IMR-90 (cell line): ENCODE data around the gene FSIP1. TPM values are rescaled to one million over a fixed set of nuclear protein-coding genes. Genes with fewer than 3 reads are reported as not detected.
A peak's percentile ranks its signal among the peaks of the same experiment; 100 is the strongest.

Source experiments
- ATAC-seq: fragments of 200-7000 bp; cut with Tn5 transposase; 2 replicates; pipeline ENCODE4 v1.9.1; 2020; ENCODE audit warnings: low read depth, mild to moderate bottlenecking, moderate library complexity
- BruUV-seq: library from RNA; stranded (reverse); fragments of 400-500 nt; replicated peaks from 2 replicates; lab custom pipeline; 2021; lab: Mats Ljungman, UMichigan
- CTCF ChIA-PET: fragments of 300-600 bp; formaldehyde crosslinking; extraction: SDS; loops from one replicate; lab custom pipeline; 2021; ENCODE audit warnings: antibody characterized with exemption; lab: Yijun Ruan, JAX
- POLR2A ChIA-PET: fragments of 300-600 bp; sonication (Branson Sonifier 250); formaldehyde crosslinking; loops from one replicate; lab custom pipeline; 2022; ENCODE audit warnings: antibody characterized with exemption; ENCODE audit not compliant: unreplicated experiment; lab: Charles Lee
- DNase-seq: peaks from one replicate; pipeline ENCODE4 v3.0.0; 2013
- H2AFZ ChIP-seq: replicated peaks from 2 replicates; pipeline ENCODE3; 2013; ENCODE audit warnings: low read length, mild to moderate bottlenecking; ENCODE audit not compliant: poor library complexity
- H2AK5ac ChIP-seq: 2 replicates; pipeline ENCODE4 v1.6.1; 2013; ENCODE audit warnings: low read depth, low read length, inconsistent platforms
- H2AK9ac ChIP-seq: replicated peaks from 2 replicates; pipeline ENCODE3; 2013; ENCODE audit warnings: mild to moderate bottlenecking, low read depth, low read length, moderate library complexity; ENCODE audit not compliant: poor library complexity
- H2BK120ac ChIP-seq: 2 replicates; pipeline ENCODE4 v1.6.1; 2013; ENCODE audit warnings: low read depth, low read length, inconsistent platforms
- H2BK15ac ChIP-seq: 3 replicates; pipeline ENCODE4 v1.6.1; 2013; ENCODE audit warnings: low read depth, low read length, inconsistent platforms
- H2BK20ac ChIP-seq: 2 replicates; pipeline ENCODE4 v1.6.1; 2013; ENCODE audit warnings: low read depth, mild to moderate bottlenecking, inconsistent platforms, low read length, moderate library complexity
- H2BK5ac ChIP-seq: 2 replicates; pipeline ENCODE4 v1.6.1; 2013; ENCODE audit warnings: mild to moderate bottlenecking, low read depth, low read length, inconsistent platforms; ENCODE audit not compliant: poor library complexity, severe bottlenecking
- H3K14ac ChIP-seq: replicated peaks from 2 replicates; pipeline ENCODE4 v1.6.1; 2013; ENCODE audit warnings: low read depth, low read length, inconsistent platforms
- H3K18ac ChIP-seq: 2 replicates; pipeline ENCODE4 v1.6.1; 2013; ENCODE audit warnings: low read depth, low read length, control low read depth
- H3K23ac ChIP-seq: 2 replicates; pipeline ENCODE4 v1.6.1; 2013; ENCODE audit warnings: low read depth, low read length, inconsistent platforms
- H3K27ac ChIP-seq: 2 replicates; pipeline ENCODE4 v1.5.1; 2013; ENCODE audit warnings: mild to moderate bottlenecking, control low read depth, low read length; ENCODE audit not compliant: insufficient read depth
- H3K27me3 ChIP-seq: 2 replicates; pipeline ENCODE4 v1.6.1; 2013; ENCODE audit warnings: low read length; ENCODE audit not compliant: control insufficient read depth, insufficient read depth
- H3K36me3 ChIP-seq: 2 replicates; pipeline ENCODE4 v1.6.1; 2013; ENCODE audit warnings: low read length, mixed read lengths; ENCODE audit not compliant: control insufficient read depth, insufficient read depth
- H3K4ac ChIP-seq: 2 replicates; pipeline ENCODE4 v1.6.1; 2013; ENCODE audit warnings: low read depth, low read length, inconsistent platforms
- H3K4me1 ChIP-seq: 2 replicates; pipeline ENCODE4 v1.6.1; 2013; ENCODE audit warnings: low read length, mixed read lengths; ENCODE audit not compliant: control insufficient read depth, insufficient read depth
- H3K4me2 ChIP-seq: 2 replicates; pipeline ENCODE4 v1.6.1; 2013; ENCODE audit warnings: low read depth, mild to moderate bottlenecking, control low read depth, low read length, moderate library complexity
- H3K4me3 ChIP-seq: 2 replicates; pipeline ENCODE4 v1.5.1; 2013; ENCODE audit warnings: low read depth, mild to moderate bottlenecking, control low read depth, low read length, moderate library complexity; ENCODE audit not compliant: insufficient read depth
- H3K56ac ChIP-seq: 2 replicates; pipeline ENCODE4 v1.6.1; 2013; ENCODE audit warnings: low read length, inconsistent platforms; ENCODE audit not compliant: insufficient read depth; ENCODE audit errors: extremely low read depth
- H3K79me1 ChIP-seq, 2 experiments: 2 replicates each; pipeline ENCODE4 v1.6.1; 2013; ENCODE audit warnings: low read length in 2 of 2, inconsistent platforms in 1 of 2, low read depth in 1 of 2
- H3K9ac ChIP-seq: 2 replicates; pipeline ENCODE4 v1.6.1; 2013; ENCODE audit warnings: low read depth, low read length, control low read depth
- H3K9me1 ChIP-seq: 2 replicates; pipeline ENCODE4 v1.6.1; 2013; ENCODE audit warnings: low read length, inconsistent platforms; ENCODE audit not compliant: insufficient read depth
- H3K9me3 ChIP-seq: 2 replicates; pipeline ENCODE4 v1.6.1; 2013; ENCODE audit warnings: low read length; ENCODE audit not compliant: control insufficient read depth, insufficient read depth
- H4K20me1 ChIP-seq: 2 replicates; pipeline ENCODE4 v1.6.1; 2013; ENCODE audit warnings: low read length, inconsistent platforms; ENCODE audit not compliant: insufficient read depth
- H4K5ac ChIP-seq: 2 replicates; pipeline ENCODE4 v1.6.1; 2013; ENCODE audit warnings: mild to moderate bottlenecking, low read depth, low read length, control low read depth
- H4K8ac ChIP-seq, 2 experiments: 2 replicates each; pipeline ENCODE4 v1.6.1; 2013; ENCODE audit warnings: low read depth in 2 of 2, low read length in 2 of 2, control low read depth in 1 of 2, inconsistent platforms in 1 of 2
- H4K91ac ChIP-seq: 2 replicates; pipeline ENCODE4 v1.6.1; 2013; ENCODE audit warnings: low read depth, low read length, inconsistent platforms; ENCODE audit not compliant: insufficient read depth
- BHLHE40 ChIP-seq: fragments of 150-350 bp; IDR thresholded peaks from 2 replicates; pipeline ENCODE4 v1.6.1; 2016; ENCODE audit warnings: mild to moderate bottlenecking, low read depth, low read length
- ELK1 ChIP-seq: fragments of 150-350 bp; IDR thresholded peaks from 2 replicates; pipeline ENCODE4 v1.6.1; 2016; ENCODE audit warnings: low read depth, mild to moderate bottlenecking, low read length, moderate library complexity, borderline replicate concordance
- MAFK ChIP-seq: IDR thresholded peaks from 2 replicates; pipeline ENCODE4 v1.6.1; 2012; ENCODE audit warnings: low read depth, low read length, improper control_type of control experiment
- MAZ ChIP-seq: IDR thresholded peaks from 2 replicates; pipeline ENCODE4 v1.6.1; 2012; ENCODE audit warnings: low read depth, mild to moderate bottlenecking, low read length, improper control_type of control experiment, moderate library complexity, borderline replicate concordance
- NFE2L2 ChIP-seq: fragments of 150-350 bp; IDR thresholded peaks from 2 replicates; pipeline ENCODE4 v1.6.1; 2016; ENCODE audit warnings: low read depth, mild to moderate bottlenecking, low read length
- RAD21 ChIP-seq: IDR thresholded peaks from 2 replicates; pipeline ENCODE4 v1.6.1; 2012; ENCODE audit warnings: low read length, improper control_type of control experiment
- RFX5 ChIP-seq: IDR thresholded peaks from 2 replicates; pipeline ENCODE4 v1.8.0; 2012; ENCODE audit warnings: low read depth, mild to moderate bottlenecking, low read length, moderate library complexity
- SMC3 ChIP-seq: fragments of 150-350 bp; IDR thresholded peaks from 2 replicates; pipeline ENCODE4 v1.6.1; 2016; ENCODE audit warnings: low read depth, mild to moderate bottlenecking, antibody characterized with exemption, low read length, moderate library complexity
- WGBS, 2 experiments: methylation state at CpG; one replicate each; pipeline versions ENCODE4 v1.1.5 to v1.1.7; 2013; ENCODE audit warnings: missing lambda C conversion rate in 2 of 2; ENCODE audit not compliant: insufficient read length in 1 of 2; ENCODE audit errors: extremely low coverage in 2 of 2; 5-methylcytosine and 5-hydroxymethylcytosine counted together
- dilution Hi-C: fragments of 300-500 bp; cut with HindIII; formaldehyde crosslinking; loops from one replicate; pipeline ENCODE4 v1.14.3; 2018; ENCODE audit warnings: low sequenced_read_pairs; ENCODE audit not compliant: unreplicated experiment
- in situ Hi-C: fragments of 300-500 bp; cut with MboI; formaldehyde crosslinking; loops from 3 replicates; pipeline ENCODE4 v1.14.3; 2019; ENCODE audit warnings: low sequenced_read_pairs, inconsistent platforms, mixed read lengths
- intact Hi-C: fragments of 100-400 bp; cut with micrococcal nuclease; formaldehyde crosslinking; loops from 2 replicates; pipeline ENCODE4 v1.10.0; 2022
- polyA plus RNA-seq, 3 experiments: library from polyadenylated mRNA; depleted of rRNA; stranded (reverse); fragments of >200 nt; gene quantifications; 2 replicates each; pipeline ENCODE4 v1.2.3, GENCODE V29; 2012; ENCODE audit warnings: low replicate concordance in 1 of 3
- total RNA-seq: library from RNA; depleted of rRNA; stranded (reverse); fragments of >200 nt; gene quantifications from 2 replicates; pipeline ENCODE4 v1.2.3, GENCODE V29; 2012
- TF ChIP-seq, protein P1 (sequence below): fragments of 150-350 bp; IDR thresholded peaks from 2 replicates; pipeline ENCODE4 v1.6.1; 2017; ENCODE audit warnings: mild to moderate bottlenecking, antibody characterized with exemption, low read length, low read depth
- TF ChIP-seq, protein P2 (sequence below): conservative IDR thresholded peaks from 2 replicates; pipeline ENCODE4 v1.5.1; 2012; ENCODE audit warnings: mild to moderate bottlenecking, low read depth, low read length, improper control_type of control experiment

Gene FSIP1
- total and polyA plus RNA-seq, 2 of the 4 experiments (the other 2 are of a cell fraction) = 0.10 to 0.18 TPM

DNA sequence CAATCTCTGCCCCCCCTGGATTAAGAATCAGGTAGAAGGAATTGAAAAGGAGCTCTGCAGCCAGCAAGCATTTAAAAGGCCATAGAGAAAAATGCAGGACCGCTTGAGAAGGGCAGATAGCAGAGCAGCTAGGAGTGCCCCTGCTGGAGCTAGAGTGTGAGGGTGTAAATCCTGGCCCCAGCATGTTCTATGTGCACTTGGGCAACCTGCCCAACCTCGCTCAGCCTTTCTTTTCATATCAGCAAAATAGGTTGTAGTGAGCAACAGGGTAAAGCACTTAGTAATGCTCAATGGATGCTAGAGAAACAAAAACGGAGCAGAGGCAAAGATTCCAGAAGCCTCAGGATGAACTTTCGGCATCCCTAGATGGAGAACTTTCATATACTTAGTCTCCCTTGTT lies 226.8 kb downstream of the FSIP1 start:
- Histone ChIP-seq H2BK120ac (peak overlapping the region; percentile 95), H3K4me1 (peaks cover 26% of the 10 kb centered on the region), H4K5ac (peak overlapping the region; percentile 83), H3K4me2 (no peak overlapping the region), H3K9me1 (peaks cover 2% of the 10 kb centered on the region; the same call in 1 of the 2 replicates), H2AK9ac (no peak overlapping the region), H3K36me3 (no peaks in the 10 kb centered on the region), H3K18ac (peak overlapping the region; percentile 90), H4K8ac (peak overlapping the region; percentile 15 to 47; a peak in 3 of 4 replicates), H2AK5ac (no peak overlapping the region), H3K27me3 (no peaks in the 10 kb centered on the region), H2BK15ac (peak overlapping the region; percentile 23; the same call in 2 of the 3 replicates), H3K9ac (peak overlapping the region; percentile 13; the same call in 1 of the 2 replicates), H2AFZ (no peak overlapping the region), H2BK20ac (peak overlapping the region; percentile 73), H3K79me1 (no peaks in the 10 kb centered on the region), H3K14ac (peak overlapping the region; percentile 71), H3K4ac (peak overlapping the region; percentile 59), H4K20me1 (no peaks in the 10 kb centered on the region), H4K91ac (peak overlapping the region; percentile 53), H3K9me3 (no peaks in the 10 kb centered on the region), H3K4me3 (no peak overlapping the region), H2BK5ac (peak overlapping the region; percentile 72), H3K23ac (peak overlapping the region; percentile 64; the same call in 1 of the 2 replicates), H3K27ac (peak overlapping the region; percentile 98; the same call in 1 of the 2 replicates), H3K56ac (no peak overlapping the region)
- dilution Hi-C loops = no loop called here
- ATAC-seq = peak; percentile 39
- 60% methylated on average over 1 of the region's 4 CpGs; no CpG with 5 or more reads in 1 of the 2 experiments for WGBS, 2 experiments
- in situ Hi-C loops = no loop called here
- no peak for TF ChIP-seq RAD21
- TF ChIP-seq MAFK = no peak
- TF ChIP-seq, protein P1, sequence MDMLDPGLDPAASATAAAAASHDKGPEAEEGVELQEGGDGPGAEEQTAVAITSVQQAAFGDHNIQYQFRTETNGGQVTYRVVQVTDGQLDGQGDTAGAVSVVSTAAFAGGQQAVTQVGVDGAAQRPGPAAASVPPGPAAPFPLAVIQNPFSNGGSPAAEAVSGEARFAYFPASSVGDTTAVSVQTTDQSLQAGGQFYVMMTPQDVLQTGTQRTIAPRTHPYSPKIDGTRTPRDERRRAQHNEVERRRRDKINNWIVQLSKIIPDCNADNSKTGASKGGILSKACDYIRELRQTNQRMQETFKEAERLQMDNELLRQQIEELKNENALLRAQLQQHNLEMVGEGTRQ = no peak
- TF ChIP-seq BHLHE40 = no peak
- TF ChIP-seq MAZ = no peak
- TF ChIP-seq SMC3 = no peak
- no peak for TF ChIP-seq RFX5
- TF ChIP-seq NFE2L2 = no peak
- TF ChIP-seq, protein P2, sequence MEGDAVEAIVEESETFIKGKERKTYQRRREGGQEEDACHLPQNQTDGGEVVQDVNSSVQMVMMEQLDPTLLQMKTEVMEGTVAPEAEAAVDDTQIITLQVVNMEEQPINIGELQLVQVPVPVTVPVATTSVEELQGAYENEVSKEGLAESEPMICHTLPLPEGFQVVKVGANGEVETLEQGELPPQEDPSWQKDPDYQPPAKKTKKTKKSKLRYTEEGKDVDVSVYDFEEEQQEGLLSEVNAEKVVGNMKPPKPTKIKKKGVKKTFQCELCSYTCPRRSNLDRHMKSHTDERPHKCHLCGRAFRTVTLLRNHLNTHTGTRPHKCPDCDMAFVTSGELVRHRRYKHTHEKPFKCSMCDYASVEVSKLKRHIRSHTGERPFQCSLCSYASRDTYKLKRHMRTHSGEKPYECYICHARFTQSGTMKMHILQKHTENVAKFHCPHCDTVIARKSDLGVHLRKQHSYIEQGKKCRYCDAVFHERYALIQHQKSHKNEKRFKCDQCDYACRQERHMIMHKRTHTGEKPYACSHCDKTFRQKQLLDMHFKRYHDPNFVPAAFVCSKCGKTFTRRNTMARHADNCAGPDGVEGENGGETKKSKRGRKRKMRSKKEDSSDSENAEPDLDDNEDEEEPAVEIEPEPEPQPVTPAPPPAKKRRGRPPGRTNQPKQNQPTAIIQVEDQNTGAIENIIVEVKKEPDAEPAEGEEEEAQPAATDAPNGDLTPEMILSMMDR = no peak
- TF ChIP-seq ELK1 = no peak
- CTCF ChIA-PET = no interaction called here
- DNase-seq = peak; percentile 20
- POLR2A ChIA-PET = interaction anchor here (1.2 kb wide), 1 partner anchor 25 kb away, joined by 6 read pairs; the partner anchor contains the start of gene THBS1
- BruUV-seq = no TSS peak
- intact Hi-C loops = loop anchor here (5.0 kb wide), 1 partner anchor 44 kb away; no protein-coding TSS in a partner anchor
